K562 (cell line): ENCODE results near the gene GPC2. TPM values are rescaled to one million over a fixed set of nuclear protein-coding genes. Genes with fewer than 3 reads are reported as not detected.

ENCODE experiments used
- ARID2 ChIP-seq: fragments of 450-650 bp; IDR thresholded peaks from 2 replicates; pipeline ENCODE4 v1.6.1; 2017; ENCODE audit warnings: antibody characterized with exemption, mild to moderate bottlenecking
- ATF2 ChIP-seq: sonication (generic); formaldehyde crosslinking; IDR thresholded peaks from 2 replicates; pipeline ENCODE4 v1.8.1; 2022; ENCODE audit warnings: missing genetic modification reagents
- CTCFL ChIP-seq: IDR thresholded peaks from 2 replicates; pipeline ENCODE4 v1.6.1; 2011; ENCODE audit warnings: borderline replicate concordance, low read depth, mild to moderate bottlenecking, moderate library complexity, low read length; ENCODE audit not compliant: insufficient read depth, poor library complexity, severe bottlenecking
- GTF2B ChIP-seq: IDR thresholded peaks from 2 replicates; pipeline ENCODE4 v1.6.1; 2011; ENCODE audit not compliant: insufficient read length; ENCODE audit errors: extremely low read depth
- RBM25 ChIP-seq: fragments of 200-400 bp; formaldehyde crosslinking; IDR thresholded peaks from 2 replicates; pipeline ENCODE4 v1.6.1; 2018; ENCODE audit warnings: low read length, low read depth, moderate library complexity; ENCODE audit not compliant: severe bottlenecking
- ZBTB2 ChIP-seq: fragments of 450-650 bp; IDR thresholded peaks from 2 replicates; pipeline ENCODE4 v1.6.1; 2016; ENCODE audit warnings: antibody characterized with exemption
- ZBTB40 ChIP-seq, 2 experiments: fragments of 450-650 bp in 1 of 2; sonication (generic) in 1 of 2; formaldehyde crosslinking in 1 of 2; IDR thresholded peaks; 2 replicates each; pipeline versions ENCODE4 v1.7.1 to v1.9.0; 2016 to 2022; ENCODE audit warnings: inconsistent platforms in 1 of 2, mild to moderate bottlenecking in 1 of 2, missing genetic modification reagents in 1 of 2
- ZNF165 ChIP-seq: fragments of 250-450 bp; sonication (Bioruptor Pico); IDR thresholded peaks from 2 replicates; pipeline ENCODE4 v1.4.0; 2020; ENCODE audit warnings: borderline replicate concordance
- ZNF41 ChIP-seq: fragments of 250-450 bp; sonication (Bioruptor Pico); conservative IDR thresholded peaks from 2 replicates; pipeline ENCODE4 v1.4.0; 2020; ENCODE audit warnings: mild to moderate bottlenecking
- ZNF695 ChIP-seq: fragments of 450-650 bp; formaldehyde crosslinking; IDR thresholded peaks from 2 replicates; pipeline ENCODE4 v1.4.0; 2020; ENCODE audit warnings: mild to moderate bottlenecking, moderate library complexity
- polyA plus RNA-seq, 8 experiments: library from polyadenylated mRNA; depleted of rRNA in 4 of 8; stranded (reverse) in 5 of 8; unstranded in 3 of 8; fragments of >200 nt; fragmentation: Nextera tagmentation in 2 of 8; fragmentation: Illumina TruSeq in 1 of 8; extraction: Ambion mirVana in 2 of 8; extraction: Trizol in 1 of 8; gene quantifications; 2 replicates each; pipeline versions ENCODE4 v1.2.1 to v1.2.3, GENCODE V29; 2011 to 2014; ENCODE audit warnings: inconsistent platforms in 1 of 8, missing spikeins in 1 of 8
- total RNA-seq, 7 experiments: library from RNA; depleted of rRNA in 6 of 7; stranded (reverse); fragments of >200 nt in 6 of 7; fragmentation: Illumina TruSeq in 2 of 7; extraction: Trizol in 2 of 7; gene quantifications; 2 replicates each; pipeline versions ENCODE4 v1.2.1 to v1.2.3, GENCODE V29; 2011 to 2021; ENCODE audit warnings: low replicate concordance in 1 of 7

Gene GPC2
- total and polyA plus RNA-seq, 9 of the 15 experiments (the other 6 are each of a cell fraction or from before 2014, with no cell fraction given) = 0.06 to 7.7 (median 1.4) TPM; not detected in 1

- TF ChIP-seq ZBTB40 (IDR thresholded peaks at IDR 0.05) (peak; percentile 31; the same call in 1 of the 2 replicates), ZBTB40 (CRISPR knock-in tag; IDR thresholded peaks at IDR 0.05) (no peak), ZNF41 (CRISPR knock-in tag) (0 out of 2 replicates have a peak, but pooled peaks have one; percentile 35), ZNF695 (CRISPR knock-in tag) (no peak), GTF2B (no peak), ARID2 (peak; percentile 77; the same call in 1 of the 2 replicates), ZNF165 (CRISPR knock-in tag) (no peak), ZBTB2 (no peak), RBM25 (peak; percentile 14), ATF2 (no peak), CTCFL (peak; percentile 82)
Measured at GRCh38 chr7:100130608-100131453, 46.4 kb downstream of the GPC2 start (continued).
